Panc1 (cell line): ENCODE measurements around the gene GPRC5D. TPM values are rescaled to one million over a fixed set of nuclear protein-coding genes. Genes with fewer than 3 reads are reported as not detected.

Source experiments
- ATAC-seq: fragments of 200-7000 bp; cut with Tn5 transposase; 2 replicates; pipeline ENCODE4 v1.9.1; 2020; ENCODE audit warnings: mild to moderate bottlenecking, moderate library complexity
- BruUV-seq: library from RNA; stranded (reverse); fragments of 400-500 nt; replicated peaks from 2 replicates; lab custom pipeline; 2021; lab: Mats Ljungman, UMichigan
- CTCF ChIA-PET: fragments of 300-600 bp; sonication (Branson Sonifier 250); formaldehyde crosslinking; loops from one replicate; lab custom pipeline; 2022; ENCODE audit warnings: antibody characterized with exemption; lab: Charles Lee
- POLR2A ChIA-PET: fragments of 300-600 bp; sonication (Branson Sonifier 250); formaldehyde crosslinking; loops from one replicate; lab custom pipeline; 2022; ENCODE audit warnings: antibody characterized with exemption; lab: Charles Lee
- DNase-seq: peaks from one replicate; pipeline ENCODE4 v3.0.0-alpha.2; 2010; ENCODE audit warnings: low read depth, low spot score
- H3K27ac ChIP-seq: 2 replicates; pipeline ENCODE4 v1.5.1; 2011; ENCODE audit warnings: mild to moderate bottlenecking, low read length, inconsistent platforms
- H3K27me3 ChIP-seq: fragments of 200-500 bp; sonication (Bioruptor generic); 2 replicates; pipeline ENCODE4 v1.6.0; 2014; ENCODE audit warnings: low read length, inconsistent platforms; ENCODE audit not compliant: control insufficient read depth, insufficient read depth
- H3K36me3 ChIP-seq: fragments of 200-500 bp; sonication (Bioruptor generic); 2 replicates; pipeline ENCODE4 v1.5.1; 2014; ENCODE audit warnings: inconsistent platforms, mild to moderate bottlenecking, low read length, moderate library complexity; ENCODE audit not compliant: control insufficient read depth, insufficient read depth
- H3K4me1 ChIP-seq: 2 replicates; pipeline ENCODE4 v1.5.1; 2011; ENCODE audit warnings: inconsistent platforms, mild to moderate bottlenecking, low read length, moderate library complexity; ENCODE audit not compliant: control insufficient read depth, insufficient read depth
- H3K4me3 ChIP-seq, 2 experiments: 2 replicates each; pipeline ENCODE4 v1.5.1; 2011 to 2012; ENCODE audit warnings: low read depth in 2 of 2, low read length in 2 of 2, mild to moderate bottlenecking in 2 of 2, inconsistent platforms in 1 of 2, moderate library complexity in 1 of 2
- H3K9me3 ChIP-seq: fragments of 200-500 bp; sonication (Bioruptor generic); 2 replicates; pipeline ENCODE4 v1.5.1; 2014; ENCODE audit warnings: low read depth, mild to moderate bottlenecking, inconsistent platforms, low read length, moderate library complexity; ENCODE audit not compliant: control insufficient read depth, insufficient read depth
- CTCF ChIP-seq: fragments of 450-650 bp; IDR thresholded peaks from 2 replicates; pipeline ENCODE4 v1.5.1; 2017; ENCODE audit warnings: mild to moderate bottlenecking
- POLR2AphosphoS5 ChIP-seq: IDR thresholded peaks from 2 replicates; pipeline ENCODE4 v1.6.1; 2012; ENCODE audit warnings: mild to moderate bottlenecking, low read depth, low read length, moderate library complexity
- REST ChIP-seq, 2 experiments: IDR thresholded peaks; 2 replicates each; pipeline ENCODE4 v1.6.1; 2011 to 2012; ENCODE audit warnings: low read depth in 2 of 2, control low read depth in 1 of 2, low read length in 1 of 2, mild to moderate bottlenecking in 1 of 2, moderate library complexity in 1 of 2; ENCODE audit not compliant: insufficient read depth in 1 of 2
- SIN3A ChIP-seq: IDR thresholded peaks from 2 replicates; pipeline ENCODE4 v1.6.1; 2012; ENCODE audit warnings: low read depth, mild to moderate bottlenecking, low read length, moderate library complexity, borderline replicate concordance; ENCODE audit not compliant: insufficient read depth
- TCF7L2 ChIP-seq: IDR thresholded peaks from 2 replicates; pipeline ENCODE4 v1.6.1; 2011; ENCODE audit warnings: mild to moderate bottlenecking, low read depth, low read length, inconsistent platforms
- in situ Hi-C: cut with HindIII; loops from 2 replicates; pipeline ENCODE4 v1.10.0; 2016; ENCODE audit warnings: low sequenced_read_pairs, low pct_unique_long_range_greater_than_20kb
- intact Hi-C: fragments of 100-400 bp; cut with micrococcal nuclease; formaldehyde crosslinking; loops from one replicate; pipeline ENCODE4 v1.10.0; 2022; ENCODE audit not compliant: unreplicated experiment
- total RNA-seq: library from RNA; stranded (reverse); gene quantifications from one replicate; pipeline ENCODE4 v1.2.1, GENCODE V29; 2021; ENCODE audit not compliant: unreplicated experiment

GPRC5D gene
- total RNA-seq, 1 experiment from 2014 or later = not detected

GRCh38 chr12:12975322-12976077 is 23.5 kb upstream of the GPRC5D start:
- CTCF ChIA-PET = interaction anchor here (0.6 to 1.0 kb wide), 4 partner anchors 21 to 1327 kb away, joined by 3 to 5 read pairs (median 4); no protein-coding TSS in a partner anchor
- Histone ChIP-seq H3K4me3 (no peak overlapping the region), H3K27ac (no peak overlapping the region), H3K27me3 (no peaks in the 10 kb centered on the region), H3K4me1 (no peaks in the 10 kb centered on the region), H3K9me3 (no peaks in the 10 kb centered on the region), H3K36me3 (no peaks in the 10 kb centered on the region; the same call in 1 of the 2 replicates)
- in situ Hi-C loops = no loop called here
- POLR2A ChIA-PET = no interaction called here
- BruUV-seq = no TSS peak
- TF ChIP-seq TCF7L2 (no peak), CTCF (peak; percentile 72), POLR2AphosphoS5 (no peak), SIN3A (no peak)
- DNase-seq = no peak
- intact Hi-C loops = no loop called here
- peak; percentile 89 for ATAC-seq

- Histone ChIP-seq H3K27ac (no peak overlapping the region), H3K27me3 (no peaks in the 10 kb centered on the region), H3K9me3 (no peaks in the 10 kb centered on the region), H3K4me3 (no peak overlapping the region), H3K36me3 (no peaks in the 10 kb centered on the region; the same call in 1 of the 2 replicates), H3K4me1 (no peaks in the 10 kb centered on the region)
- intact Hi-C loops (no loop called here), in situ Hi-C loops (no loop called here)
- BruUV-seq = no TSS peak
- ChIA-PET CTCF (no interaction called here), POLR2A (no interaction called here)
- DNase-seq (no peak), ATAC-seq (no peak)
- TF ChIP-seq CTCF (no peak), POLR2AphosphoS5 (no peak)
Measured at GRCh38 chr12:12974211-12974610, 22.2 kb upstream of the GPRC5D start.

- CTCF ChIA-PET = no interaction called here
- no TSS peak for BruUV-seq
- Histone ChIP-seq H3K36me3 (no peaks in the 10 kb centered on the region; the same call in 1 of the 2 replicates), H3K4me1 (no peaks in the 10 kb centered on the region), H3K4me3 (no peak overlapping the region), H3K9me3 (no peaks in the 10 kb centered on the region), H3K27me3 (no peaks in the 10 kb centered on the region), H3K27ac (no peak overlapping the region)
- no peak for ATAC-seq
- no peak for DNase-seq
- POLR2A ChIA-PET = no interaction called here
- intact Hi-C loops (no loop called here), in situ Hi-C loops (no loop called here)
- no peak for TF ChIP-seq SIN3A
- no peak for TF ChIP-seq REST (IDR thresholded peaks at IDR 0.05; ENCODE audit: insufficient read depth in 1 of 2, low read depth in 2 of 2, low read length in 1 of 2)
- TF ChIP-seq POLR2AphosphoS5 = no peak
- TF ChIP-seq CTCF = no peak
- TF ChIP-seq TCF7L2 = no peak
Measured at GRCh38 chr12:12973019-12973418, 21.0 kb upstream of the GPRC5D start.
